Activated naive CD8-positive, alpha-beta T cell (primary cell): ENCODE data around the gene NES.

Experiments used
- H3K27ac Mint-ChIP-seq: one replicate; pipeline ENCODE4 v1.8.0; 2021; ENCODE audit warnings: mixed read lengths
- H3K27me3 Mint-ChIP-seq: one replicate; pipeline ENCODE4 v1.8.0; 2021; ENCODE audit warnings: mixed read lengths
- H3K36me3 Mint-ChIP-seq: one replicate; pipeline ENCODE4 v1.8.0; 2021; ENCODE audit warnings: mixed read lengths
- H3K4me1 Mint-ChIP-seq: one replicate; pipeline ENCODE4 v1.8.0; 2021; ENCODE audit warnings: low read depth, mixed read lengths
- H3K4me3 Mint-ChIP-seq: one replicate; pipeline ENCODE4 v1.8.0; 2021; ENCODE audit warnings: mild to moderate bottlenecking, mixed read lengths
- H3K9me3 Mint-ChIP-seq: one replicate; pipeline ENCODE4 v1.8.0; 2021; ENCODE audit warnings: low read depth, mixed read lengths

The NES gene

GRCh38 chr1:156692925-156693847 is 16.0 kb upstream of the NES start:
- no peak overlapping the region for H3K4me3 Mint-ChIP-seq
- no peaks in the 10 kb centered on the region for H3K9me3 Mint-ChIP-seq
- H3K4me1 Mint-ChIP-seq: peaks cover 23% of the 10 kb centered on the region
- no peaks in the 10 kb centered on the region for H3K36me3 Mint-ChIP-seq
- H3K27me3 Mint-ChIP-seq: peaks cover 23% of the 10 kb centered on the region
- peak overlapping the region; percentile 37 for H3K27ac Mint-ChIP-seq

GRCh38 chr1:156692441-156692924 is 15.3 kb upstream of the NES start:
- no peaks in the 10 kb centered on the region for H3K36me3 Mint-ChIP-seq
- H3K9me3 Mint-ChIP-seq: no peaks in the 10 kb centered on the region
- H3K4me1 Mint-ChIP-seq: peaks cover 23% of the 10 kb centered on the region
- H3K27me3 Mint-ChIP-seq: peaks cover 23% of the 10 kb centered on the region
- no peak overlapping the region for H3K27ac Mint-ChIP-seq
- no peak overlapping the region for H3K4me3 Mint-ChIP-seq

- no peak overlapping the region for H3K27ac Mint-ChIP-seq
- no peaks in the 10 kb centered on the region for H3K36me3 Mint-ChIP-seq
- H3K4me1 Mint-ChIP-seq: peaks cover 23% of the 10 kb centered on the region
- no peaks in the 10 kb centered on the region for H3K9me3 Mint-ChIP-seq
- peaks cover 21% of the 10 kb centered on the region for H3K27me3 Mint-ChIP-seq
- H3K4me3 Mint-ChIP-seq: no peak overlapping the region
Observed at GRCh38 chr1:156691665-156692440, 14.6 kb upstream of the NES start.

GRCh38 chr1:156691191-156691590 is 14.0 kb upstream of the NES start:
- no peaks in the 10 kb centered on the region for H3K9me3 Mint-ChIP-seq
- no peak overlapping the region for H3K4me3 Mint-ChIP-seq
- no peak overlapping the region for H3K27ac Mint-ChIP-seq
- H3K36me3 Mint-ChIP-seq: no peaks in the 10 kb centered on the region
- peaks cover 21% of the 10 kb centered on the region for H3K27me3 Mint-ChIP-seq
- peaks cover 23% of the 10 kb centered on the region for H3K4me1 Mint-ChIP-seq

GRCh38 chr1:156690675-156691036 is 13.4 kb upstream of the NES start:
- no peaks in the 10 kb centered on the region for H3K36me3 Mint-ChIP-seq
- H3K9me3 Mint-ChIP-seq: no peaks in the 10 kb centered on the region
- H3K4me1 Mint-ChIP-seq: peaks cover 23% of the 10 kb centered on the region
- H3K4me3 Mint-ChIP-seq: no peak overlapping the region
- peaks cover 21% of the 10 kb centered on the region for H3K27me3 Mint-ChIP-seq
- H3K27ac Mint-ChIP-seq: no peak overlapping the region

- no peaks in the 10 kb centered on the region for H3K36me3 Mint-ChIP-seq
Observed at GRCh38 chr1:156689953-156690674, 12.9 kb upstream of the NES start.

GRCh38 chr1:156689035-156689952 is 12.1 kb upstream of the NES start:
- Mint-ChIP-seq H3K27me3 (peaks cover 18% of the 10 kb centered on the region), H3K36me3 (no peaks in the 10 kb centered on the region), H3K4me3 (peak overlapping the region; percentile 73), H3K4me1 (peaks cover 29% of the 10 kb centered on the region), H3K27ac (no peak overlapping the region), H3K9me3 (no peaks in the 10 kb centered on the region)

More at GRCh38 chr1:156689953-156690674, 12.9 kb upstream of the NES start:
- H3K9me3 Mint-ChIP-seq: no peaks in the 10 kb centered on the region
- peaks cover 23% of the 10 kb centered on the region for H3K4me1 Mint-ChIP-seq
- H3K4me3 Mint-ChIP-seq: no peak overlapping the region
- H3K27me3 Mint-ChIP-seq: peaks cover 21% of the 10 kb centered on the region
- no peak overlapping the region for H3K27ac Mint-ChIP-seq

- Mint-ChIP-seq H3K27ac (no peak overlapping the region), H3K36me3 (no peaks in the 10 kb centered on the region), H3K9me3 (no peaks in the 10 kb centered on the region), H3K4me1 (peaks cover 20% of the 10 kb centered on the region), H3K27me3 (peaks cover 15% of the 10 kb centered on the region), H3K4me3 (no peak overlapping the region)
Observed at GRCh38 chr1:156684227-156684782, 7.1 kb upstream of the NES start.

- Mint-ChIP-seq H3K27me3 (peaks cover 25% of the 10 kb centered on the region), H3K36me3 (peaks cover 2% of the 10 kb centered on the region), H3K4me1 (peaks cover 30% of the 10 kb centered on the region), H3K27ac (no peak overlapping the region), H3K9me3 (no peaks in the 10 kb centered on the region), H3K4me3 (no peak overlapping the region)
Observed at GRCh38 chr1:156682166-156682890, 5.1 kb upstream of the NES start.

- Mint-ChIP-seq H3K27me3 (peaks cover 25% of the 10 kb centered on the region), H3K4me1 (peaks cover 30% of the 10 kb centered on the region), H3K36me3 (peaks cover 2% of the 10 kb centered on the region), H3K4me3 (no peak overlapping the region), H3K27ac (no peak overlapping the region), H3K9me3 (no peaks in the 10 kb centered on the region)
Observed at GRCh38 chr1:156681196-156681960, 4.2 kb upstream of the NES start.

- Mint-ChIP-seq H3K9me3 (no peaks in the 10 kb centered on the region), H3K27ac (no peak overlapping the region), H3K4me3 (no peak overlapping the region), H3K27me3 (peaks cover 27% of the 10 kb centered on the region), H3K36me3 (peaks cover 2% of the 10 kb centered on the region), H3K4me1 (peaks cover 30% of the 10 kb centered on the region)
Observed at GRCh38 chr1:156680056-156680455, 2.8 kb upstream of the NES start.

- peaks cover 2% of the 10 kb centered on the region for H3K36me3 Mint-ChIP-seq
- no peaks in the 10 kb centered on the region for H3K9me3 Mint-ChIP-seq
- H3K27ac Mint-ChIP-seq: no peak overlapping the region
- peak overlapping the region; percentile 53 for H3K4me3 Mint-ChIP-seq
- peaks cover 26% of the 10 kb centered on the region for H3K27me3 Mint-ChIP-seq
- H3K4me1 Mint-ChIP-seq: peaks cover 12% of the 10 kb centered on the region
Observed at GRCh38 chr1:156677616-156678596, 699 bp upstream of the NES start.
